B cell (primary cell): Measurements from ENCODE around the gene PTGER3.

Source experiments
- EZH2 ChIP-seq: IDR thresholded peaks from 2 replicates; pipeline ENCODE4 v1.6.1; 2012; ENCODE audit warnings: borderline replicate concordance, low read depth, mild to moderate bottlenecking, moderate library complexity, low read length; ENCODE audit not compliant: insufficient read depth, poor library complexity, severe bottlenecking
- TF ChIP-seq, protein P1 (sequence below): fragments of 200-600 bp; IDR thresholded peaks from one replicate; pipeline ENCODE4 v1.8.0; 2022; ENCODE audit warnings: antibody characterized with exemption, mild to moderate bottlenecking

GRCh38 chr1:70945676-70946075 is 101.9 kb downstream of the PTGER3 start:
- TF ChIP-seq, protein P1, sequence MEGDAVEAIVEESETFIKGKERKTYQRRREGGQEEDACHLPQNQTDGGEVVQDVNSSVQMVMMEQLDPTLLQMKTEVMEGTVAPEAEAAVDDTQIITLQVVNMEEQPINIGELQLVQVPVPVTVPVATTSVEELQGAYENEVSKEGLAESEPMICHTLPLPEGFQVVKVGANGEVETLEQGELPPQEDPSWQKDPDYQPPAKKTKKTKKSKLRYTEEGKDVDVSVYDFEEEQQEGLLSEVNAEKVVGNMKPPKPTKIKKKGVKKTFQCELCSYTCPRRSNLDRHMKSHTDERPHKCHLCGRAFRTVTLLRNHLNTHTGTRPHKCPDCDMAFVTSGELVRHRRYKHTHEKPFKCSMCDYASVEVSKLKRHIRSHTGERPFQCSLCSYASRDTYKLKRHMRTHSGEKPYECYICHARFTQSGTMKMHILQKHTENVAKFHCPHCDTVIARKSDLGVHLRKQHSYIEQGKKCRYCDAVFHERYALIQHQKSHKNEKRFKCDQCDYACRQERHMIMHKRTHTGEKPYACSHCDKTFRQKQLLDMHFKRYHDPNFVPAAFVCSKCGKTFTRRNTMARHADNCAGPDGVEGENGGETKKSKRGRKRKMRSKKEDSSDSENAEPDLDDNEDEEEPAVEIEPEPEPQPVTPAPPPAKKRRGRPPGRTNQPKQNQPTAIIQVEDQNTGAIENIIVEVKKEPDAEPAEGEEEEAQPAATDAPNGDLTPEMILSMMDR = no peak
- no peak for TF ChIP-seq EZH2
